ENCODE results near the gene SCAF11.

Gene SCAF11

DNA sequence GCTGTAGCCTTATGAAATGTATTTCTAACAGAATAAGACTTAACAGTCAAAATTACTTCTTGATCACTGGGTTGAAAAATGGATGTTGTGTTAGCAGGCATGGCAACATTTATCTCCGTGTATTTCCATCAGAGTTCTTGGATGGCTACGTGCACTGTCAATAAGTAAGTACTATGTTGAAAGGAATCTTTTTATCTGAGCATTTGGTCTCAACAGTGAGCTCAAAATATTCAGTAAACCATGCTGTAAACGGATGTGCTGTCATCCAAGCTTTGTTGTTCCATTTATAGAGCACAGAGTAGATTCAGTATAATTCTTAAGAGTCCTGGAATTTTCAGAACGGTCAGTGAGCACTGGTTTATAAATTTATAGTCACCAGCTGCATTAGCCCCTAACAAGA, 15.5 kb downstream of the SCAF11 start:
- no peak for TF ChIP-seq ZFX (IDR thresholded peaks at IDR 0.05)
- TF ChIP-seq, protein P1, sequence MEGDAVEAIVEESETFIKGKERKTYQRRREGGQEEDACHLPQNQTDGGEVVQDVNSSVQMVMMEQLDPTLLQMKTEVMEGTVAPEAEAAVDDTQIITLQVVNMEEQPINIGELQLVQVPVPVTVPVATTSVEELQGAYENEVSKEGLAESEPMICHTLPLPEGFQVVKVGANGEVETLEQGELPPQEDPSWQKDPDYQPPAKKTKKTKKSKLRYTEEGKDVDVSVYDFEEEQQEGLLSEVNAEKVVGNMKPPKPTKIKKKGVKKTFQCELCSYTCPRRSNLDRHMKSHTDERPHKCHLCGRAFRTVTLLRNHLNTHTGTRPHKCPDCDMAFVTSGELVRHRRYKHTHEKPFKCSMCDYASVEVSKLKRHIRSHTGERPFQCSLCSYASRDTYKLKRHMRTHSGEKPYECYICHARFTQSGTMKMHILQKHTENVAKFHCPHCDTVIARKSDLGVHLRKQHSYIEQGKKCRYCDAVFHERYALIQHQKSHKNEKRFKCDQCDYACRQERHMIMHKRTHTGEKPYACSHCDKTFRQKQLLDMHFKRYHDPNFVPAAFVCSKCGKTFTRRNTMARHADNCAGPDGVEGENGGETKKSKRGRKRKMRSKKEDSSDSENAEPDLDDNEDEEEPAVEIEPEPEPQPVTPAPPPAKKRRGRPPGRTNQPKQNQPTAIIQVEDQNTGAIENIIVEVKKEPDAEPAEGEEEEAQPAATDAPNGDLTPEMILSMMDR (conservative IDR thresholded peaks at IDR 0.05) = no peak
- H3K27ac ChIP-seq = no peak overlapping the region

DNA sequence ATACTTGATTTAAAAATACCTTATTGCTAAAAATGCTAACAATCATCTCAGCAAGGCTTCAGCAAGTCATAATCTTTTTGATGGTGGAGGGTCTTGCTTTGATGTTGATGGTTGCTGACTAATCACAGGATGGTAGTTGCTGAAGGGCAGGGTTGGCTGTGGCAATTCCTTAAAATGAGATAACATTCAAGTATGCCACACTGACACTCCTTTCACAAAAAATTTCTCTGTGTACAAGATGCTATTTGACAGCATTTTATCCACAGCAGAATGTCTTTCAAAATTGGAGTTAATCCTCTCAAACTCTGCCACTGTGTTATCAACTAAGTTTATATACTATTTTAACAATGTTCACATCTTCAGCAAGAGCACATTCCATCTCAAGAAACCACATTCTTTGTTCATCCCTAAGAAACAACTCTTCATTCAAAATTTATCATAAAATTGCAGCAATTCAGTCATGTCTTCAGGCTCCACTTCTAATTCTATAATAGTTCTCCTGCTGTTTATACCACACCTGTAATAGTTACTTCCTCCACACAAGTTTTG, 16.1 kb downstream of the SCAF11 start:
- TF ChIP-seq ZFX (IDR thresholded peaks at IDR 0.05) = no peak
- TF ChIP-seq, protein P1 (conservative IDR thresholded peaks at IDR 0.05) = no peak
- H3K27ac ChIP-seq = no peak overlapping the region

DNA sequence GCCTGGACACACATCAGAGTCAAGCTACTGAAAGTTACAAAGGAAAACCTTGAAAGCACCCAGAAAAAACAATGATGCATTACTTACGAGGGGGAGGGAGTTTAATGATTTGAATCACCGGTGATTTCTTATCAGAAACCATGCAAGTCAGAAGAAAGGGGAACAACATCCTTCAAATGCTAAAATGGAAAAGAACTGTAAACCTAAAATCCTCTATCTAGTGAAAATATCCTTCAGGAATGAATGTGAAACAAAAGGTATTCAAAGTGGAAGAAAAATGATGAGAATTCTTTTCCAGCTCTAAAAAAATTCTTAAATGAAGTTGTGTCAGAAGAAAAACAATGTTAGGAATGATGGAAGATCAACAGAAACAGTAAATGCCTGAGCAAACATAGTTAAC, 16.8 kb downstream of the SCAF11 start:
- no peak overlapping the region for H3K27ac ChIP-seq
- TF ChIP-seq ZFX (IDR thresholded peaks at IDR 0.05) = no peak
- TF ChIP-seq, protein P1 (conservative IDR thresholded peaks at IDR 0.05) = no peak

DNA sequence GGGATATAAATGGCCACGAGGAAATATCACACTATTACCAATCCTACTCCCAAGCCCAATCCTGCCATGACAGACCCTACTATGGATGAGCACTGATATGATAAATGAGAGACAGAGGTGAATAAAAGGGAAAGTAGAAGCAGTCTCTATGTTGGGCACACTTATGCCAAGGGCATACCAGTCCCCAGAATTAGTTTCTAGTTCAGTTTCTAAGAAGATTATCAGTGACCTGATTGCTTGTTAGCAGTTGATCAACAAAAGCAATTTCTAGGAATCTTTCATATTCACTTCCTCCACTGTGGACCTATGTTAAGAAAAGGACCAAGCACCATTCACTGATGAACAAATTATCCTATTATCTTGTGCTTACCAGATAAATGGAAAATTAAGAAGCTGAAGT, 20.0 kb downstream of the SCAF11 start:
- TF ChIP-seq, protein P1 (conservative IDR thresholded peaks at IDR 0.05) = no peak
- no peak for TF ChIP-seq ZFX (IDR thresholded peaks at IDR 0.05)
- H3K27ac ChIP-seq = no peak overlapping the region

DNA sequence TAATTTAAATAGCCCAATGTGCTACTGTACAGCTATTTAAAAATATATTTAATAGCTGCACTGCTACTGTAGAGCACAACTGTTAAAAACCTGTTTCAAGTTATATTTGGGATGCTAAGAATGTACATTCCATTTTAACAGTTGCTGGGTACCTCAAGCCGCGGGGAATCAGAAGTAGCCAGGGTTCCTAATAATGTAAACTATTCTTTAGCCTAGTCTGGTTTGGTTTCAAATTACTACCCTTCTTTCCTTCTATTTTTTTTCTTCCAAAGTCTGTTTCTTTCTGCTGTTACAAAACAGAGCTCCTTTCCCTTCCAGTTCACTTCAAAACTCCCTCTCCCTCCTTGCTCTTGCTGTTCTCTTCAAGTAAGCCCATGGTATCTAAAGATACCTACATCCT, 21.3 kb downstream of the SCAF11 start:
- no peak overlapping the region for H3K27ac ChIP-seq
- TF ChIP-seq, protein P1 (conservative IDR thresholded peaks at IDR 0.05) = no peak
- TF ChIP-seq ZFX (IDR thresholded peaks at IDR 0.05) = no peak

DNA sequence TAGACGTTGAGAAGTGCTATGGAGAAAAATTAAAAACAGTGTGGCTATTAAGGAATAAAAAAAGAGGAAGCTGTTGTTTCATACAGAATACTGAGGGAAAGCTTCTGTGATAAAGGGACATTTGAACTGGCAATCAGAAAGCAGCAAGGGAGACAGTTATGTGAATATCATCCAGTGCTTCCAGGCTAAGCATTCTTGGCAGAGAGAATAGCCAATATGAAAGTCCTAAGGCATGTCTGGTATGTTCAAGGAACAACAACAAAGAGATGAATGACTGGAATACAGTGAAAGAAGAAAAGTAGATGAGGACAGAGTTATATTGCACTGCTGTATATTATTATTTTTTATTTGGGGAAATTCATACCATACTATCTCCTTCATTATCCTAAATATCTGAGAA, 23.9 kb downstream of the SCAF11 start:
- TF ChIP-seq, protein P1 (conservative IDR thresholded peaks at IDR 0.05) = no peak
- TF ChIP-seq ZFX (IDR thresholded peaks at IDR 0.05) = no peak
- no peak overlapping the region for H3K27ac ChIP-seq

DNA sequence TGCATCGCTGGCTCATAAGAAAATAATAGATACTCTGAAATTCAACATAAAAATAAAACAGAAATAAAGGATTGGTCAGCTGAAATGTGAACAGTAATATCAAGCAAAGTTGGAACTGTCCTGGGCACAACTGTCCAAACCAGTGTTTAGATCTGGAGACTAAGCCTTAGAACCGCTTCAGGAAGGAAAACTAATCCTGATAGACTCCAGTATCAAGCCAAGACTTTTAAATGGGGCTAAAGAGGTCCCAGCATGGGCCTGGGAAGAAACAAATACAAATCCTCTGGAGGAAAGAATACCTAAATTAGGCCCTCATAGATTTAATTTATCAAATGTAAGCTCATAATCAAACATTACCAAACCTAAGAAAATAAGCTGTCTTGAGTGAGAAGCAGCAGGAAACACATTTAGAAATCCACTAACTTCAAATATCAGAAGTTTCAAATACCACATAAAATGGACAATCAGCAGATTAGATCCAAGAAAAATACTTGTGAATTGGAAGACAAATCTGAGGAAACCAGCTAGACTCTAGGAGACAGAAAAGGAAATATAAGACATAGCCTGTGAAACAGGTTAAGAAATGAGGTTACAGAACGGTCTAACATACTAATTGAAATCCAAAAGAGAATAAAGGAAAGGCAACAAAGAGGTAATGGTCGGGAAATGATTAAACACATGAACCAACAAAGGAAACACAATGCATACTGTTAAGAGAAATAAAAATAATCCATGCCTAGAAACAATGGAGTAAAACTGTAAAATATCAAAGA, 27.6 kb downstream of the SCAF11 start:
- H3K27ac ChIP-seq = no peak overlapping the region
- TF ChIP-seq ZFX (IDR thresholded peaks at IDR 0.05) = no peak
- TF ChIP-seq, protein P1 (conservative IDR thresholded peaks at IDR 0.05) = no peak
